Transverse colon (tissue), 4 donors: ENCODE data around the gene CNTNAP2.

Experiments
- EP300 ChIP-seq: sonication (generic); formaldehyde crosslinking; IDR thresholded peaks from one replicate; pipeline ENCODE4 v1.6.1; 2017; ENCODE audit warnings: antibody characterized with exemption, low read depth
- POLR2A ChIP-seq: fragments of 450-650 bp; IDR thresholded peaks from one replicate; pipeline ENCODE4 v1.6.1; 2016; ENCODE audit warnings: antibody characterized with exemption, mild to moderate bottlenecking, moderate library complexity
- POLR2AphosphoS5 ChIP-seq, 3 donors: sonication (generic); formaldehyde crosslinking; IDR thresholded peaks; one replicate each; pipeline ENCODE4 v1.6.1; 2016; ENCODE audit warnings: antibody characterized with exemption in 3 of 3
- TF ChIP-seq, protein P1 (sequence below), 5 experiments: fragments of 200-600 bp in 3 of 5; fragments of 450-650 bp in 2 of 5; sonication (generic) in 3 of 5; IDR thresholded peaks; 1 replicate in 2 of 5; 2 replicates in 3 of 5; pipeline ENCODE4 v1.5.1; 2016 to 2017; ENCODE audit warnings: antibody characterized with exemption in 5 of 5, inconsistent platforms in 3 of 5, mild to moderate bottlenecking in 2 of 5, moderate library complexity in 1 of 5

DNA sequence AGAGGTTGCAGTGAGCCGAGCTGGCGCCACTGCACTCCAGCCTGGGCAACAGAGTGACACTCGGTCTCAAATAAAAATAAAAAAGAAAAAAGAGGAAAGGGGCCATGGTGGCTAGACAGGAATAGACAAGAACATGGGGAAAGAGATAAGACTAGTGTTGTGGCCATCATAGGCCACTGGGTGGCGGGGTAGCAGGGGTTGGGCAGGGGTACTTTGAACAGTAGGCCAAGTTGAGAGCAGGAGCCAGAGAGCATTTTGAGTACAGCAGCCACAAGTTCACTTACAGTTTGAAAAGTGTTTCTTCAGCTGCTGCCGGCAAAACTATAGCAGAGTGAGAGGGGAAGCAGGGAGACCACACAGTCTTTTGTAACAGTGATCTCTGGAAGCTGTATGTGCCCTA is 656.0 kb downstream of the CNTNAP2 start:
- TF ChIP-seq, protein P1, sequence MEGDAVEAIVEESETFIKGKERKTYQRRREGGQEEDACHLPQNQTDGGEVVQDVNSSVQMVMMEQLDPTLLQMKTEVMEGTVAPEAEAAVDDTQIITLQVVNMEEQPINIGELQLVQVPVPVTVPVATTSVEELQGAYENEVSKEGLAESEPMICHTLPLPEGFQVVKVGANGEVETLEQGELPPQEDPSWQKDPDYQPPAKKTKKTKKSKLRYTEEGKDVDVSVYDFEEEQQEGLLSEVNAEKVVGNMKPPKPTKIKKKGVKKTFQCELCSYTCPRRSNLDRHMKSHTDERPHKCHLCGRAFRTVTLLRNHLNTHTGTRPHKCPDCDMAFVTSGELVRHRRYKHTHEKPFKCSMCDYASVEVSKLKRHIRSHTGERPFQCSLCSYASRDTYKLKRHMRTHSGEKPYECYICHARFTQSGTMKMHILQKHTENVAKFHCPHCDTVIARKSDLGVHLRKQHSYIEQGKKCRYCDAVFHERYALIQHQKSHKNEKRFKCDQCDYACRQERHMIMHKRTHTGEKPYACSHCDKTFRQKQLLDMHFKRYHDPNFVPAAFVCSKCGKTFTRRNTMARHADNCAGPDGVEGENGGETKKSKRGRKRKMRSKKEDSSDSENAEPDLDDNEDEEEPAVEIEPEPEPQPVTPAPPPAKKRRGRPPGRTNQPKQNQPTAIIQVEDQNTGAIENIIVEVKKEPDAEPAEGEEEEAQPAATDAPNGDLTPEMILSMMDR (IDR thresholded peaks at IDR 0.05), result no peak
- TF ChIP-seq POLR2A (no peak), POLR2AphosphoS5 (IDR thresholded peaks at IDR 0.05) (no peak), EP300 (no peak)
